ENCODE data around the gene CCDC194.

GRCh38 chr19:17359905-17360800 is 33.8 kb downstream of the CCDC194 start:
- TF ChIP-seq CTCF (IDR thresholded peaks at IDR 0.05): no peak
- TF ChIP-seq POLR2AphosphoS5 (IDR thresholded peaks at IDR 0.05): no peak
- TF ChIP-seq POLR2A (IDR thresholded peaks at IDR 0.05): no peak
- no peak for TF ChIP-seq EP300 (IDR thresholded peaks at IDR 0.05; ENCODE audit: low read depth)
